OCI-LY3 (cell line): Measurements from ENCODE around the gene ZNF419.
"Not testable (repeated sequence)": the region's sequence is repeated elsewhere in the genome, so short reads cannot be mapped to it uniquely, and the experiment has no call there.

ENCODE experiments used
- EZH2phosphoT487 ChIP-seq: fragments of 200-600 bp; shearing (Covaris generic); IDR thresholded peaks from 2 replicates; pipeline ENCODE4 v1.6.1; 2018; ENCODE audit warnings: antibody characterized with exemption, mixed run types, low read depth
- TF ChIP-seq, protein P1 (sequence below): fragments of 200-600, 300-600 bp; sonication (generic); IDR thresholded peaks from 2 replicates; pipeline ENCODE4 v1.5.1; 2014; ENCODE audit warnings: antibody characterized with exemption, low read length, low read depth

DNA sequence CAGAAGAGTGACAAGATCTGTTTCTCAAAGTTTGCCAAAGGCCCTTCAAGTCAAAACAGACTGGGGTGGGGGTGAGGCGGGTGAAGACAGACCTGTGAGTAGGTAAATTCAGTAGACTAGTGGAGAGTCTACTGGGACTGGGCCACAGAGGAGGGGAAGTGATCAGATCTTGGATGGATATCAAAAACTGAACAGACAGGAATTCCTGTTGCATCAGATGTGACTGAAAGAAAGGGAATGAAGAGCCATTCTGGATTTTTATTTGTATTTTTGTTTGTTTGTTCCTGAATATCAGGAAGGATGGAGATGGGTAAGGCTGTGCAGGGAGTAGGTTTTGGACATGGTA lies 722 bp downstream of the ZNF419 start:
- TF ChIP-seq, protein P1, sequence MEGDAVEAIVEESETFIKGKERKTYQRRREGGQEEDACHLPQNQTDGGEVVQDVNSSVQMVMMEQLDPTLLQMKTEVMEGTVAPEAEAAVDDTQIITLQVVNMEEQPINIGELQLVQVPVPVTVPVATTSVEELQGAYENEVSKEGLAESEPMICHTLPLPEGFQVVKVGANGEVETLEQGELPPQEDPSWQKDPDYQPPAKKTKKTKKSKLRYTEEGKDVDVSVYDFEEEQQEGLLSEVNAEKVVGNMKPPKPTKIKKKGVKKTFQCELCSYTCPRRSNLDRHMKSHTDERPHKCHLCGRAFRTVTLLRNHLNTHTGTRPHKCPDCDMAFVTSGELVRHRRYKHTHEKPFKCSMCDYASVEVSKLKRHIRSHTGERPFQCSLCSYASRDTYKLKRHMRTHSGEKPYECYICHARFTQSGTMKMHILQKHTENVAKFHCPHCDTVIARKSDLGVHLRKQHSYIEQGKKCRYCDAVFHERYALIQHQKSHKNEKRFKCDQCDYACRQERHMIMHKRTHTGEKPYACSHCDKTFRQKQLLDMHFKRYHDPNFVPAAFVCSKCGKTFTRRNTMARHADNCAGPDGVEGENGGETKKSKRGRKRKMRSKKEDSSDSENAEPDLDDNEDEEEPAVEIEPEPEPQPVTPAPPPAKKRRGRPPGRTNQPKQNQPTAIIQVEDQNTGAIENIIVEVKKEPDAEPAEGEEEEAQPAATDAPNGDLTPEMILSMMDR, result not testable (repeated sequence)
- not testable (repeated sequence) for TF ChIP-seq EZH2phosphoT487
